MM.1S (cell line): ENCODE measurements around the gene SGMS1.

ENCODE experiments used
- DNase-seq: peaks from one replicate; pipeline ENCODE4 v3.0.0-alpha.2; 2015
- H2AFZ ChIP-seq: fragments of 300-600 bp; sonication (generic); 2 replicates; pipeline ENCODE4 v1.6.0; 2016; ENCODE audit warnings: antibody characterized with exemption, low read length
- H3F3A ChIP-seq: fragments of 300-600 bp; sonication (generic); 2 replicates; pipeline ENCODE4 v1.6.1; 2016; ENCODE audit warnings: mild to moderate bottlenecking, antibody characterized with exemption, low read length, moderate library complexity, mixed read lengths; ENCODE audit not compliant: insufficient read depth
- H3K27ac ChIP-seq: fragments of 300-600 bp; sonication (generic); 2 replicates; pipeline ENCODE4 v1.5.1; 2016; ENCODE audit warnings: mild to moderate bottlenecking, low read length
- H3K27me3 ChIP-seq: fragments of 300-600 bp; sonication (generic); replicated peaks from 2 replicates; pipeline ENCODE4 v1.6.0; 2016; ENCODE audit warnings: low read length; ENCODE audit not compliant: insufficient read depth
- H3K36me3 ChIP-seq: fragments of 300-600 bp; sonication (generic); replicated peaks from 2 replicates; pipeline ENCODE4 v1.6.1; 2016; ENCODE audit warnings: mild to moderate bottlenecking, low read length, mixed read lengths; ENCODE audit not compliant: insufficient read depth
- H3K4me1 ChIP-seq: fragments of 300-600 bp; sonication (generic); 2 replicates; pipeline ENCODE4 v1.6.1; 2016; ENCODE audit warnings: low read length, mixed read lengths
- H3K4me2 ChIP-seq: fragments of 300-600 bp; sonication (generic); 2 replicates; pipeline ENCODE4 v1.6.0; 2016; ENCODE audit warnings: low read depth, low read length
- H3K4me3 ChIP-seq: fragments of 300-600 bp; sonication (generic); 2 replicates; pipeline ENCODE4 v1.5.1; 2016; ENCODE audit warnings: low read length, mixed read lengths
- H3K79me2 ChIP-seq: fragments of 300-600 bp; sonication (generic); 2 replicates; pipeline ENCODE4 v1.6.1; 2016; ENCODE audit warnings: mixed run types, low read length, mixed read lengths
- H3K9ac ChIP-seq: fragments of 300-600 bp; sonication (generic); 2 replicates; pipeline ENCODE4 v1.6.1; 2016; ENCODE audit warnings: low read length, mixed read lengths
- H3K9me2 ChIP-seq: fragments of 300-600 bp; sonication (generic); replicated peaks from 2 replicates; pipeline ENCODE4 v1.6.1; 2016; ENCODE audit warnings: mild to moderate bottlenecking, low read length, mixed read lengths; ENCODE audit not compliant: insufficient read depth
- H3K9me3 ChIP-seq: fragments of 300-600 bp; sonication (generic); replicated peaks from 2 replicates; pipeline ENCODE4 v1.6.1; 2016; ENCODE audit warnings: mild to moderate bottlenecking, low read length, mixed read lengths; ENCODE audit not compliant: insufficient read depth
- H4K20me1 ChIP-seq: fragments of 300-600 bp; sonication (generic); 2 replicates; pipeline ENCODE4 v1.6.1; 2016; ENCODE audit warnings: mild to moderate bottlenecking, low read length, moderate library complexity, mixed read lengths; ENCODE audit not compliant: insufficient read depth
- EZH2 ChIP-seq: fragments of 300-600 bp; sonication (generic); optimal IDR thresholded peaks from 2 replicates; pipeline ENCODE3; 2017; ENCODE audit warnings: low read depth, mild to moderate bottlenecking, antibody characterized with exemption, low read length, mixed read lengths
- EZH2phosphoT487 ChIP-seq: fragments of 300-600 bp; sonication (generic); IDR thresholded peaks from 2 replicates; pipeline ENCODE4 v1.6.1; 2018; ENCODE audit warnings: antibody characterized with exemption, low read length
- TF ChIP-seq, protein P1 (sequence below): fragments of 300-600 bp; sonication (generic); IDR thresholded peaks from 2 replicates; pipeline ENCODE4 v1.5.1; 2016; ENCODE audit warnings: antibody characterized with exemption, low read length, mixed read lengths

Gene SGMS1

DNA sequence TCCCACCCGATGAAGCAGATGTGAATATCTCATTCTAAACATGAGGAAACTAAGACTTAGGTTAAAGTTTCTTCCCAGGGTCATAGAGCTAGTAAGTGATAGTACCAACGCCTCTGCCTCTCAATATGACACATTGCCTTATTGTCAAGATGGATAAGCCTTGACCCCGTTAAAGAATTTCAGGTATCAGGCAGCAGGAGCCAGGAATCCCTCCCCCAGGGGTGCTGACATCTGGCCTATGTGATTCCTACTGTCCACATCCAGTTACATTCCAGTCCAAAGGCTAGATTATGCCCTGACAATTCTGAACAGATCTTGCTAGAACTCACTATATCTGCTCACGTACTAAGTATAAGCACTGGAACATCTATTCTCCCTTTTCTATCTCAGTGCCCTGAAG, 314.4 kb downstream of the SGMS1 start:
- Histone ChIP-seq H3K27me3 (no peaks in the 10 kb centered on the region), H3K36me3 (no peaks in the 10 kb centered on the region), H3K79me2 (no peaks in the 10 kb centered on the region), H3K4me3 (no peak overlapping the region), H2AFZ (no peak overlapping the region), H4K20me1 (no peaks in the 10 kb centered on the region), H3K4me1 (no peaks in the 10 kb centered on the region), H3K9me2 (no peaks in the 10 kb centered on the region), H3K9ac (no peak overlapping the region), H3F3A (no peaks in the 10 kb centered on the region), H3K27ac (no peak overlapping the region), H3K4me2 (no peak overlapping the region), H3K9me3 (no peaks in the 10 kb centered on the region)
- TF ChIP-seq, protein P1, sequence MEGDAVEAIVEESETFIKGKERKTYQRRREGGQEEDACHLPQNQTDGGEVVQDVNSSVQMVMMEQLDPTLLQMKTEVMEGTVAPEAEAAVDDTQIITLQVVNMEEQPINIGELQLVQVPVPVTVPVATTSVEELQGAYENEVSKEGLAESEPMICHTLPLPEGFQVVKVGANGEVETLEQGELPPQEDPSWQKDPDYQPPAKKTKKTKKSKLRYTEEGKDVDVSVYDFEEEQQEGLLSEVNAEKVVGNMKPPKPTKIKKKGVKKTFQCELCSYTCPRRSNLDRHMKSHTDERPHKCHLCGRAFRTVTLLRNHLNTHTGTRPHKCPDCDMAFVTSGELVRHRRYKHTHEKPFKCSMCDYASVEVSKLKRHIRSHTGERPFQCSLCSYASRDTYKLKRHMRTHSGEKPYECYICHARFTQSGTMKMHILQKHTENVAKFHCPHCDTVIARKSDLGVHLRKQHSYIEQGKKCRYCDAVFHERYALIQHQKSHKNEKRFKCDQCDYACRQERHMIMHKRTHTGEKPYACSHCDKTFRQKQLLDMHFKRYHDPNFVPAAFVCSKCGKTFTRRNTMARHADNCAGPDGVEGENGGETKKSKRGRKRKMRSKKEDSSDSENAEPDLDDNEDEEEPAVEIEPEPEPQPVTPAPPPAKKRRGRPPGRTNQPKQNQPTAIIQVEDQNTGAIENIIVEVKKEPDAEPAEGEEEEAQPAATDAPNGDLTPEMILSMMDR: no peak
- TF ChIP-seq EZH2phosphoT487 (no peak), EZH2 (no peak)
- no peak for DNase-seq

DNA sequence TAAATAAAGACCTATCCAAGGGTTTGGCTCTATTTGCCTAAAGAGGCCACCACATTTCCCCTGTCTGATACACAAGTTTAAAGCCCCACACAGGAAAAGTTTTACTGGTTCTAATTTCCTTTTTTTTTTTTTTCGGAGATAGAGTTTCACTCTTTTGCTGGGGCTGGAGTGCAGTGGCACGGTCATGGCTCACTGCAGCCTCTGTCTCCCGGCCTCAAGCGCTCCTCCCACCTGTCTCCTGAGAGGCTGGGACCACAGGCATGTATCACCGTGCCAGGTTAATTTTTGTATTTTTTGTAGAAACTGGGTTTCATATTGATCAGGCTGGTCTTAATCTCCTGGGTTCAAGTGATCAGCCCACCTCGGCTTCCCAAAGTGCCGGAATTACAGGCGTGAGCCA, 319.1 kb downstream of the SGMS1 start:
- Histone ChIP-seq H3K9ac (no peak overlapping the region), H2AFZ (no peak overlapping the region), H3F3A (no peaks in the 10 kb centered on the region), H3K27me3 (no peaks in the 10 kb centered on the region), H3K79me2 (no peaks in the 10 kb centered on the region), H3K4me3 (no peak overlapping the region), H4K20me1 (no peaks in the 10 kb centered on the region), H3K9me3 (no peaks in the 10 kb centered on the region), H3K4me2 (no peak overlapping the region), H3K4me1 (no peaks in the 10 kb centered on the region), H3K9me2 (no peaks in the 10 kb centered on the region), H3K27ac (no peak overlapping the region), H3K36me3 (no peaks in the 10 kb centered on the region)
- DNase-seq: no peak
- no peak for TF ChIP-seq EZH2phosphoT487
- TF ChIP-seq EZH2: no peak
- TF ChIP-seq, protein P1: no peak

DNA sequence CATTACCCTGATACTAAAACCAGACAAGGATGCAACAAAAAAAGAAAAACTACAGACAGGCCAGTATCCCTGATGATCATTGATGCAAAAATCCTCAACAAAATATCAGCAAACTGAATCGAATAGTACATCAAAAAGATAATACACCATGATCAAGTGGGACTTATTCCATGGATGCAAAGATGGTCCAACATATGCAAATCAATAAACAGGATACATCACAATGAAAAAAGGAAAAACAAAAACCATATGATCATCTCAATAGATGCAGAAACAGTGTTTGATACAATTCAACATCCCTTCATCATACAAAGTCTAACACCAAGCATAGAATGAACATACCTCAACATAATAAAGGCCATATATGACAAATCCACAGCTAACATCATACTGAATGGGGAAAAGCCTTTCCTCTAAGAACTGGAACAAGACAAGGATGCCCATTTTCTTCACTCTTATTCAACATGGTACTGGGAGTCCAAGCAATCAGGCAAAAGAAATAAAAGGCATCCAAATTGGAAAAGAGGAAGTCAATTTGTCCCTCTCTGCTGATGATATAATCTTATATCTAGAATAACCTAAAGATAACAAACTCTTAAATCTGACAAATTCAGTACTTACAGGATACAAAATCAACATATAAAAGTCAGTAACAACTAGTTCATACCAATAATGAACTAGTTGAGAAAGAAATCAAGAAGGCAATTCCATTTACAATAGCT, 323.6 kb downstream of the SGMS1 start:
- no peaks in the 10 kb centered on the region for H3K36me3 ChIP-seq
- no peaks in the 10 kb centered on the region for H3K4me1 ChIP-seq
- no peak overlapping the region for H3K27ac ChIP-seq
- H3K9me3 ChIP-seq: no peaks in the 10 kb centered on the region
- no peaks in the 10 kb centered on the region for H4K20me1 ChIP-seq
- no peaks in the 10 kb centered on the region for H3K79me2 ChIP-seq
- H3F3A ChIP-seq: no peaks in the 10 kb centered on the region
- no peak overlapping the region for H2AFZ ChIP-seq
- no peaks in the 10 kb centered on the region for H3K27me3 ChIP-seq
- H3K9ac ChIP-seq: no peak overlapping the region
- H3K4me2 ChIP-seq: no peak overlapping the region
- no peaks in the 10 kb centered on the region for H3K9me2 ChIP-seq
- no peak for DNase-seq
- TF ChIP-seq EZH2 (no peak), EZH2phosphoT487 (no peak)
- TF ChIP-seq, protein P1: no peak
- no peak overlapping the region for H3K4me3 ChIP-seq
